K562 (cell line): Measurements from ENCODE around the gene ACOT4. TPM values are rescaled to one million over a fixed set of nuclear protein-coding genes. Genes with fewer than 3 reads are reported as not detected.

Experiments used
- ATAC-seq: fragments of 200-7000 bp; cut with Tn5 transposase; 3 replicates; pipeline ENCODE4 v1.9.1; 2020; ENCODE audit warnings: moderate library complexity
- BruUV-seq: library from RNA; stranded (reverse); fragments of 400-500 nt; replicated peaks from 2 replicates; lab custom pipeline; 2021; lab: Mats Ljungman, UMichigan
- CTCF ChIA-PET: fragments of 300-600 bp; formaldehyde crosslinking; extraction: SDS; loops from one replicate; lab custom pipeline; 2021; ENCODE audit warnings: low intra/inter-chr PET ratio; lab: Yijun Ruan, JAX
- POLR2A ChIA-PET: fragments of 300-600, 350-650 bp; sonication (Branson Sonifier 250); formaldehyde crosslinking; extraction: SDS; loops from one replicate; lab custom pipeline; 2021; ENCODE audit warnings: antibody characterized with exemption, inconsistent platforms; lab: Yijun Ruan, JAX
- DNase-seq, 4 experiments: peaks; one replicate each; pipeline versions ENCODE4 v3.0.0 to v3.0.0-alpha.2; 2011 to 2018; ENCODE audit warnings: low spot score in 3 of 4, mixed read lengths in 3 of 4; ENCODE audit errors: extremely low read depth in 1 of 4
- FAIRE-seq: peaks from 2 replicates; lab custom pipeline; 2011; peaks lifted over from hg19 to GRCh38; lab: Jason Lieb, UNC
- H2AFZ ChIP-seq: 2 replicates; pipeline ENCODE4 v1.6.0; 2011; ENCODE audit warnings: low read depth, low read length, control low read depth, inconsistent platforms
- H3K27ac ChIP-seq: fragments of 200-600 bp; 3 replicates; pipeline ENCODE4 v1.8.0; 2011; ENCODE audit warnings: low read depth, mild to moderate bottlenecking, control low read depth, inconsistent platforms, low read length, moderate library complexity, mixed read lengths; ENCODE audit errors: extremely low read depth
- H3K27me3 ChIP-seq, 2 experiments: fragments of 300-600 bp in 1 of 2; 2 replicates in 1 of 2; 3 replicates in 1 of 2; pipeline versions ENCODE4 v1.6.0 to v1.8.0; 2011; ENCODE audit warnings: inconsistent platforms in 2 of 2, low read length in 2 of 2, mild to moderate bottlenecking in 1 of 2, mixed read lengths in 1 of 2, moderate library complexity in 1 of 2; ENCODE audit not compliant: control insufficient read depth in 2 of 2, insufficient read depth in 2 of 2
- H3K36me3 ChIP-seq: fragments of 300-600 bp; 3 replicates; pipeline ENCODE4 v1.8.0; 2011; ENCODE audit warnings: mild to moderate bottlenecking, low read length, inconsistent platforms; ENCODE audit not compliant: control insufficient read depth, insufficient read depth
- H3K4me1 ChIP-seq, 2 experiments: fragments of 200-600 bp in 1 of 2; replicated peaks in 1 of 2; 2 replicates in 1 of 2; 3 replicates in 1 of 2; pipeline versions ENCODE4 v1.5.1 to v1.8.0; 2011; ENCODE audit warnings: inconsistent platforms in 2 of 2, low read length in 2 of 2, mild to moderate bottlenecking in 1 of 2, mixed read lengths in 1 of 2, moderate library complexity in 1 of 2; ENCODE audit not compliant: control insufficient read depth in 2 of 2, insufficient read depth in 2 of 2
- H3K4me2 ChIP-seq: 2 replicates; pipeline ENCODE4 v1.6.1; 2011; ENCODE audit warnings: low read length, control low read depth, inconsistent platforms, mixed read lengths; ENCODE audit not compliant: insufficient read depth
- H3K4me3 ChIP-seq: fragments of 200-600 bp; sonication (generic), shearing (Covaris generic); 2 replicates; pipeline ENCODE4 v1.5.1; 2016; ENCODE audit warnings: control low read depth, inconsistent platforms
- H3K79me2 ChIP-seq: fragments of 200-600 bp; 3 replicates; pipeline ENCODE4 v1.8.0; 2011; ENCODE audit warnings: low read length, inconsistent platforms; ENCODE audit not compliant: control insufficient read depth, insufficient read depth
- H3K9ac ChIP-seq, 2 experiments: 2 replicates each; pipeline versions ENCODE4 v1.6.0 to v1.6.1; 2011; ENCODE audit warnings: low read depth in 2 of 2, low read length in 2 of 2, control low read depth in 1 of 2, inconsistent platforms in 1 of 2, mild to moderate bottlenecking in 1 of 2, mixed read lengths in 1 of 2; ENCODE audit not compliant: insufficient read depth in 1 of 2
- H3K9me1 ChIP-seq: one replicate; pipeline ENCODE4 v1.6.0; 2011; ENCODE audit warnings: inconsistent platforms, mild to moderate bottlenecking, low read length, moderate library complexity; ENCODE audit not compliant: control insufficient read depth, insufficient read depth
- H3K9me3 ChIP-seq: replicated peaks from 2 replicates; pipeline ENCODE4 v1.5.1; 2011; ENCODE audit warnings: low read depth, low read length, inconsistent platforms; ENCODE audit not compliant: control insufficient read depth, insufficient read depth
- H4K20me1 ChIP-seq: replicated peaks from 2 replicates; pipeline ENCODE4 v1.6.1; 2011; ENCODE audit warnings: low read length, inconsistent platforms, mixed read lengths; ENCODE audit not compliant: control insufficient read depth, insufficient read depth
- FOS ChIP-seq: IDR thresholded peaks from 3 replicates; pipeline ENCODE4 v1.6.1; 2011; ENCODE audit not compliant: insufficient read length; ENCODE audit errors: extremely low read depth
- FOXK2 ChIP-seq, 2 experiments: fragments of 450-650 bp; IDR thresholded peaks in 1 of 2; conservative IDR thresholded peaks in 1 of 2; 2 replicates each; pipeline ENCODE4 v1.6.1; 2016; ENCODE audit warnings: low read depth in 2 of 2, mild to moderate bottlenecking in 1 of 2
- NKRF ChIP-seq: fragments of 450-650 bp; IDR thresholded peaks from 2 replicates; pipeline ENCODE4 v1.6.1; 2016; ENCODE audit warnings: borderline replicate concordance
- ZNF134 ChIP-seq: fragments of 250-450 bp; sonication (Bioruptor Pico); conservative IDR thresholded peaks from 2 replicates; pipeline ENCODE4 v1.4.0; 2020
- WGBS: fragments of 100-300 bp; shearing (Covaris generic); methylation state at CpG from one replicate; pipeline ENCODE4 v1.1.6; 2016; ENCODE audit warnings: low coverage, mixed read lengths; ENCODE audit not compliant: insufficient coverage; ENCODE audit errors: missing lambda C conversion rate; 5-methylcytosine and 5-hydroxymethylcytosine counted together
- in situ Hi-C: fragments of 300-500 bp; cut with MboI; formaldehyde crosslinking; loops from 4 replicates; pipeline ENCODE4 v1.15.0; 2018; ENCODE audit warnings: inconsistent platforms, mixed read lengths
- intact Hi-C: fragments of 100-400 bp; cut with micrococcal nuclease; formaldehyde crosslinking; loops from 2 replicates; pipeline ENCODE4 v1.14.2; 2022
- polyA plus RNA-seq, 8 experiments: library from polyadenylated mRNA; depleted of rRNA in 4 of 8; stranded (reverse) in 5 of 8; unstranded in 3 of 8; fragments of >200 nt; fragmentation: Nextera tagmentation in 2 of 8; fragmentation: Illumina TruSeq in 1 of 8; extraction: Ambion mirVana in 2 of 8; extraction: Trizol in 1 of 8; gene quantifications; 2 replicates each; pipeline versions ENCODE4 v1.2.1 to v1.2.3, GENCODE V29; 2011 to 2014; ENCODE audit warnings: inconsistent platforms in 1 of 8, missing spikeins in 1 of 8
- total RNA-seq, 7 experiments: library from RNA; depleted of rRNA in 6 of 7; stranded (reverse); fragments of >200 nt in 6 of 7; fragmentation: Illumina TruSeq in 2 of 7; extraction: Trizol in 2 of 7; gene quantifications; 2 replicates each; pipeline versions ENCODE4 v1.2.1 to v1.2.3, GENCODE V29; 2011 to 2021; ENCODE audit warnings: low replicate concordance in 1 of 7

ACOT4 gene
- total and polyA plus RNA-seq, 9 of the 15 experiments (the other 6 are each of a cell fraction or from before 2014, with no cell fraction given), result not detected

- no peak for DNase-seq
- in situ Hi-C loops, result no loop called here
- Histone ChIP-seq H4K20me1 (no peaks in the 10 kb centered on the region), H3K36me3 (no peaks in the 10 kb centered on the region), H3K27ac (no peak overlapping the region)
- FAIRE-seq, result no peak
- 0% methylated on average over 6 of the region's 7 CpGs for WGBS
- TF ChIP-seq FOS (no peak), FOXK2 (conservative IDR thresholded peaks at IDR 0.05 in 1 of 2, IDR thresholded peaks at IDR 0.05 in 1 of 2; ENCODE audit: low read depth in 2 of 2) (no peak), NKRF (peak; percentile 21; the same call in 1 of the 2 replicates), ZNF134 (CRISPR knock-in tag) (no peak)
- TF ChIP-seq, all 486 proteins: peak for 1
- intact Hi-C loops, result loop anchor here (2.0 kb wide), 1 partner anchor 68 kb away; no protein-coding TSS in a partner anchor
- ATAC-seq, result no peak
- BruUV-seq, result no TSS peak
- peak overlapping the region; percentile 71 to 80; a peak in 3 of 4 replicates for H3K9ac ChIP-seq
- POLR2A ChIA-PET, result interaction anchor here (0.6 to 1.3 kb wide), 2 partner anchors 17 to 32 kb away, joined by 3 read pairs; no protein-coding TSS in a partner anchor
- H3K9me1 ChIP-seq, result no peaks in the 10 kb centered on the region
- H3K9me3 ChIP-seq, result no peaks in the 10 kb centered on the region
- peak overlapping the region; percentile 84 for H3K4me2 ChIP-seq
- peaks cover 0 to 8% of the 10 kb centered on the region in 2 experiments; a peak in 3 of 5 replicates for H3K4me1 ChIP-seq
- peak overlapping the region; percentile 88 for H2AFZ ChIP-seq
- H3K79me2 ChIP-seq, result no peaks in the 10 kb centered on the region; the same call in 2 of the 3 replicates
- peak overlapping the region; percentile 56 for H3K4me3 ChIP-seq
- H3K27me3 ChIP-seq, result no peaks in the 10 kb centered on the region
- CTCF ChIA-PET, result no interaction called here
Observed at GRCh38 chr14:73645248-73645610, 53.6 kb downstream of the ACOT4 start.

Other genes starting within 250 kb of the ACOT4 start
Only the 7 nearest of the 8 such genes appear.
- gene RIOX1, start 100.9 kb upstream of the ACOT4 start, total RNA-seq (2014; rRNA removed), result 17.6 and 18.0 TPM in 2 replicates
- 7.8 and 9.2 TPM in 2 replicates for gene RIOX1, start 100.9 kb upstream of the ACOT4 start, total RNA-seq (2014; rRNA removed; fragmentation: Illumina TruSeq; extraction: Trizol)
- 11.5 and 12.7 TPM in 2 replicates for gene RIOX1, start 100.9 kb upstream of the ACOT4 start, total RNA-seq (2015; rRNA removed; fragmentation: Illumina TruSeq; extraction: Trizol)
- gene RIOX1, start 100.9 kb upstream of the ACOT4 start, total RNA-seq (2021), result 14.3 and 15.7 TPM in 2 replicates
- gene RIOX1, start 100.9 kb upstream of the ACOT4 start, polyA plus RNA-seq (2011; rRNA removed), result 4.6 and 5.8 TPM in 2 replicates
- gene RIOX1, start 100.9 kb upstream of the ACOT4 start, polyA plus RNA-seq (2014; fragmentation: Illumina TruSeq; extraction: Trizol), result 8.0 and 8.2 TPM in 2 replicates
- gene RIOX1, start 100.9 kb upstream of the ACOT4 start, polyA plus RNA-seq (2014; fragmentation: Nextera tagmentation; extraction: Ambion mirVana), result 1 to 10 TPM; 1.9 to 2.6 TPM
- gene RIOX1, start 100.9 kb upstream of the ACOT4 start, polyA plus RNA-seq (2014; rRNA removed), result 12.4 and 13.8 TPM in 2 replicates
- gene ACOT1, start 54.7 kb upstream of the ACOT4 start, total RNA-seq (2014; rRNA removed), result not detected in 2 replicates
- not detected in 2 replicates for gene ACOT1, start 54.7 kb upstream of the ACOT4 start, total RNA-seq (2014; rRNA removed; fragmentation: Illumina TruSeq; extraction: Trizol)
- gene ACOT1, start 54.7 kb upstream of the ACOT4 start, total RNA-seq (2015; rRNA removed; fragmentation: Illumina TruSeq; extraction: Trizol), result not detected in 2 replicates
- gene ACOT1, start 54.7 kb upstream of the ACOT4 start, total RNA-seq (2021), result not detected in 2 replicates
- not detected in 2 replicates for gene ACOT1, start 54.7 kb upstream of the ACOT4 start, polyA plus RNA-seq (2011; rRNA removed)
- gene ACOT1, start 54.7 kb upstream of the ACOT4 start, polyA plus RNA-seq (2014; fragmentation: Illumina TruSeq; extraction: Trizol), result not detected in 2 replicates
- under 1 TPM in 1 of 2 experiments, not detected in 1; 0.07 TPM for gene ACOT1, start 54.7 kb upstream of the ACOT4 start, polyA plus RNA-seq (2014; fragmentation: Nextera tagmentation; extraction: Ambion mirVana)
- not detected in 2 replicates for gene ACOT1, start 54.7 kb upstream of the ACOT4 start, polyA plus RNA-seq (2014; rRNA removed)
- not detected in 2 replicates for gene HEATR4, start 32.9 kb upstream of the ACOT4 start, total RNA-seq (2014; rRNA removed)
- gene HEATR4, start 32.9 kb upstream of the ACOT4 start, total RNA-seq (2014; rRNA removed; fragmentation: Illumina TruSeq; extraction: Trizol), result not detected in 2 replicates
- not detected in 2 replicates for gene HEATR4, start 32.9 kb upstream of the ACOT4 start, total RNA-seq (2015; rRNA removed; fragmentation: Illumina TruSeq; extraction: Trizol)
- gene HEATR4, start 32.9 kb upstream of the ACOT4 start, total RNA-seq (2021), result not detected in 2 replicates
- not detected in 2 replicates for gene HEATR4, start 32.9 kb upstream of the ACOT4 start, polyA plus RNA-seq (2011; rRNA removed)
- not detected in 2 replicates for gene HEATR4, start 32.9 kb upstream of the ACOT4 start, polyA plus RNA-seq (2014; fragmentation: Illumina TruSeq; extraction: Trizol)
- not detected for gene HEATR4, start 32.9 kb upstream of the ACOT4 start, polyA plus RNA-seq (2014; fragmentation: Nextera tagmentation; extraction: Ambion mirVana)
- gene HEATR4, start 32.9 kb upstream of the ACOT4 start, polyA plus RNA-seq (2014; rRNA removed), result not detected in 2 replicates
- gene ACOT2, start 22.7 kb upstream of the ACOT4 start, total RNA-seq (2014; rRNA removed), result not detected in 2 replicates
- gene ACOT2, start 22.7 kb upstream of the ACOT4 start, total RNA-seq (2014; rRNA removed; fragmentation: Illumina TruSeq; extraction: Trizol), result not detected in 2 replicates
- gene ACOT2, start 22.7 kb upstream of the ACOT4 start, total RNA-seq (2015; rRNA removed; fragmentation: Illumina TruSeq; extraction: Trizol), result not detected in 2 replicates
- 0.22 TPM in 1 of 2 replicates, not detected in the other for gene ACOT2, start 22.7 kb upstream of the ACOT4 start, total RNA-seq (2021)
- gene ACOT2, start 22.7 kb upstream of the ACOT4 start, polyA plus RNA-seq (2011; rRNA removed), result 0.04 and 0.08 TPM in 2 replicates
- gene ACOT2, start 22.7 kb upstream of the ACOT4 start, polyA plus RNA-seq (2014; fragmentation: Illumina TruSeq; extraction: Trizol), result not detected in 2 replicates
- under 1 TPM in 1 of 2 experiments, not detected in 1; 0.04 TPM for gene ACOT2, start 22.7 kb upstream of the ACOT4 start, polyA plus RNA-seq (2014; fragmentation: Nextera tagmentation; extraction: Ambion mirVana)
- 0.15 TPM in 1 of 2 replicates, not detected in the other for gene ACOT2, start 22.7 kb upstream of the ACOT4 start, polyA plus RNA-seq (2014; rRNA removed)
- gene ACOT6, start 20.6 kb downstream of the ACOT4 start, total RNA-seq (2014; rRNA removed), result not detected in 2 replicates
- gene ACOT6, start 20.6 kb downstream of the ACOT4 start, total RNA-seq (2014; rRNA removed; fragmentation: Illumina TruSeq; extraction: Trizol), result not detected in 2 replicates
- gene ACOT6, start 20.6 kb downstream of the ACOT4 start, total RNA-seq (2015; rRNA removed; fragmentation: Illumina TruSeq; extraction: Trizol), result not detected in 2 replicates
- not detected in 2 replicates for gene ACOT6, start 20.6 kb downstream of the ACOT4 start, total RNA-seq (2021)
- gene ACOT6, start 20.6 kb downstream of the ACOT4 start, polyA plus RNA-seq (2011; rRNA removed), result not detected in 2 replicates
- not detected in 2 replicates for gene ACOT6, start 20.6 kb downstream of the ACOT4 start, polyA plus RNA-seq (2014; fragmentation: Illumina TruSeq; extraction: Trizol)
- gene ACOT6, start 20.6 kb downstream of the ACOT4 start, polyA plus RNA-seq (2014; fragmentation: Nextera tagmentation; extraction: Ambion mirVana), result not detected
- not detected in 2 replicates for gene ACOT6, start 20.6 kb downstream of the ACOT4 start, polyA plus RNA-seq (2014; rRNA removed)
- 1.6 and 2.3 TPM in 2 replicates for gene DNAL1, start 53.1 kb downstream of the ACOT4 start, total RNA-seq (2014; rRNA removed)
- 6.3 and 10.3 TPM in 2 replicates for gene DNAL1, start 53.1 kb downstream of the ACOT4 start, total RNA-seq (2014; rRNA removed; fragmentation: Illumina TruSeq; extraction: Trizol)
- 2.1 and 3.7 TPM in 2 replicates for gene DNAL1, start 53.1 kb downstream of the ACOT4 start, total RNA-seq (2015; rRNA removed; fragmentation: Illumina TruSeq; extraction: Trizol)
- 4.8 and 5.8 TPM in 2 replicates for gene DNAL1, start 53.1 kb downstream of the ACOT4 start, total RNA-seq (2021)
- gene DNAL1, start 53.1 kb downstream of the ACOT4 start, polyA plus RNA-seq (2011; rRNA removed), result 3.2 and 4.1 TPM in 2 replicates
- 4.7 and 5.6 TPM in 2 replicates for gene DNAL1, start 53.1 kb downstream of the ACOT4 start, polyA plus RNA-seq (2014; fragmentation: Illumina TruSeq; extraction: Trizol)
- 10 to 100 TPM in 1 of 2 experiments, 1 to 10 TPM in 1; 8.9 to 11.7 TPM for gene DNAL1, start 53.1 kb downstream of the ACOT4 start, polyA plus RNA-seq (2014; fragmentation: Nextera tagmentation; extraction: Ambion mirVana)
- gene DNAL1, start 53.1 kb downstream of the ACOT4 start, polyA plus RNA-seq (2014; rRNA removed), result 1.4 and 4.8 TPM in 2 replicates
- gene PNMA1, start 122.5 kb downstream of the ACOT4 start, total RNA-seq (2014; rRNA removed), result 4.6 and 4.7 TPM in 2 replicates
- gene PNMA1, start 122.5 kb downstream of the ACOT4 start, total RNA-seq (2014; rRNA removed; fragmentation: Illumina TruSeq; extraction: Trizol), result 7.9 and 8.7 TPM in 2 replicates
- gene PNMA1, start 122.5 kb downstream of the ACOT4 start, total RNA-seq (2015; rRNA removed; fragmentation: Illumina TruSeq; extraction: Trizol), result 6.6 and 7.1 TPM in 2 replicates
- 24.8 and 26.4 TPM in 2 replicates for gene PNMA1, start 122.5 kb downstream of the ACOT4 start, total RNA-seq (2021)
- 7.5 and 11.3 TPM in 2 replicates for gene PNMA1, start 122.5 kb downstream of the ACOT4 start, polyA plus RNA-seq (2011; rRNA removed)
- gene PNMA1, start 122.5 kb downstream of the ACOT4 start, polyA plus RNA-seq (2014; fragmentation: Illumina TruSeq; extraction: Trizol), result 15.5 and 15.7 TPM in 2 replicates
- gene PNMA1, start 122.5 kb downstream of the ACOT4 start, polyA plus RNA-seq (2014; fragmentation: Nextera tagmentation; extraction: Ambion mirVana), result 1 to 10 TPM; 1.7 to 2.4 TPM
- gene PNMA1, start 122.5 kb downstream of the ACOT4 start, polyA plus RNA-seq (2014; rRNA removed), result 12.7 and 15.1 TPM in 2 replicates